GM18526 (cell line): Measurements from ENCODE around the gene PSEN2.

Experiments used
- POLR2A ChIP-seq: IDR thresholded peaks from 3 replicates; pipeline ENCODE4 v1.6.1; 2011; ENCODE audit not compliant: insufficient read length; ENCODE audit errors: extremely low read depth

PSEN2 gene

GRCh38 chr1:226881515-226882185 lies 11.2 kb downstream of the PSEN2 start:
- TF ChIP-seq POLR2A: no peak

GRCh38 chr1:226882187-226882586 lies 11.8 kb downstream of the PSEN2 start:
- no peak for TF ChIP-seq POLR2A

GRCh38 chr1:226882631-226883409 lies 12.4 kb downstream of the PSEN2 start:
- TF ChIP-seq POLR2A: peak; percentile 12

GRCh38 chr1:226883630-226884029 lies 13.2 kb downstream of the PSEN2 start:
- TF ChIP-seq POLR2A: no peak

GRCh38 chr1:226884116-226884625 lies 13.8 kb downstream of the PSEN2 start:
- TF ChIP-seq POLR2A: no peak

GRCh38 chr1:226884966-226885820 lies 14.8 kb downstream of the PSEN2 start:
- no peak for TF ChIP-seq POLR2A

GRCh38 chr1:226886122-226886901 lies 15.9 kb downstream of the PSEN2 start:
- TF ChIP-seq POLR2A: no peak

GRCh38 chr1:226887006-226887405 lies 16.6 kb downstream of the PSEN2 start:
- no peak for TF ChIP-seq POLR2A

GRCh38 chr1:226888021-226888420 lies 17.6 kb downstream of the PSEN2 start:
- TF ChIP-seq POLR2A: no peak

- TF ChIP-seq POLR2A: no peak
Observed at GRCh38 chr1:226888816-226889215, 18.4 kb downstream of the PSEN2 start.

GRCh38 chr1:226889616-226890330 lies 19.4 kb downstream of the PSEN2 start:
- no peak for TF ChIP-seq POLR2A

- no peak for TF ChIP-seq POLR2A
Observed at GRCh38 chr1:226890331-226891108, 20.1 kb downstream of the PSEN2 start.

- no peak for TF ChIP-seq POLR2A
Observed at GRCh38 chr1:226891346-226891745, 20.9 kb downstream of the PSEN2 start.

GRCh38 chr1:226891846-226892523 lies 21.6 kb downstream of the PSEN2 start:
- no peak for TF ChIP-seq POLR2A
